HepG2 (cell line): ENCODE results near the gene CCDC192. TPM values are rescaled to one million over a fixed set of nuclear protein-coding genes. Genes with fewer than 3 reads are reported as not detected.
A peak's percentile ranks its signal among the peaks of the same experiment; 100 is the strongest.

ENCODE experiments used
- ATAC-seq: fragments of 200-7000 bp; cut with Tn5 transposase; 3 replicates; pipeline ENCODE4 v1.9.1; 2020; ENCODE audit warnings: mild to moderate bottlenecking, moderate library complexity
- BruUV-seq: library from RNA; stranded (reverse); fragments of 400-500 nt; replicated peaks from 2 replicates; lab custom pipeline; 2021; lab: Mats Ljungman, UMichigan
- CTCF ChIA-PET: fragments of 300-600 bp; formaldehyde crosslinking; extraction: SDS; loops from one replicate; lab custom pipeline; 2021; ENCODE audit warnings: low total read pairs, inconsistent platforms, low intra/inter-chr PET ratio; lab: Yijun Ruan, JAX
- POLR2A ChIA-PET: fragments of 350-600 bp; sonication (Branson Sonifier 250); formaldehyde crosslinking; loops from one replicate; lab custom pipeline; 2020; ENCODE audit warnings: antibody characterized with exemption, inconsistent platforms; lab: Yijun Ruan, JAX
- DNase-seq: peaks from one replicate; pipeline ENCODE4 v3.0.0-alpha.2; 2015; ENCODE audit warnings: low spot score
- FAIRE-seq: peaks from 3 replicates; lab custom pipeline; 2011; peaks lifted over from hg19 to GRCh38; lab: Jason Lieb, UNC
- H2AFZ ChIP-seq: one replicate; pipeline ENCODE4 v1.6.1; 2011; ENCODE audit warnings: low read length, inconsistent platforms
- H3K27ac ChIP-seq: fragments of 300-600 bp; 3 replicates; pipeline ENCODE4 v1.8.0; 2011; ENCODE audit warnings: mixed run types, mild to moderate bottlenecking, mixed read lengths, low read length, inconsistent platforms; ENCODE audit not compliant: insufficient read depth; ENCODE audit errors: extremely low read length
- H3K27me3 ChIP-seq, 2 experiments: fragments of 200-600 bp in 1 of 2; 2 replicates in 1 of 2; 3 replicates in 1 of 2; pipeline versions ENCODE4 v1.6.0 to v1.8.0; 2011; ENCODE audit warnings: low read length in 2 of 2, mild to moderate bottlenecking in 2 of 2, moderate library complexity in 2 of 2, inconsistent platforms in 1 of 2; ENCODE audit not compliant: insufficient read depth in 2 of 2, control insufficient read depth in 1 of 2
- H3K36me3 ChIP-seq, 2 experiments: fragments of 200-600 bp in 1 of 2; replicated peaks in 1 of 2; 2 replicates in 1 of 2; 3 replicates in 1 of 2; pipeline versions ENCODE4 v1.5.1 to v1.8.0; 2011; ENCODE audit warnings: low read length in 2 of 2, inconsistent platforms in 1 of 2; ENCODE audit not compliant: insufficient read depth in 2 of 2, control insufficient read depth in 1 of 2
- H3K4me1 ChIP-seq: 2 replicates; pipeline ENCODE4 v1.5.1; 2012; ENCODE audit warnings: low read length, inconsistent platforms; ENCODE audit not compliant: insufficient read depth
- H3K4me2 ChIP-seq: 2 replicates; pipeline ENCODE4 v1.6.0; 2011; ENCODE audit warnings: low read depth, low read length, inconsistent platforms
- H3K4me3 ChIP-seq, 3 experiments: fragments of 200-600 bp in 1 of 3; sonication (generic), shearing (Covaris generic) in 1 of 3; replicated peaks in 1 of 3; 2 replicates each; pipeline ENCODE4 v1.5.1; 2011 to 2016; ENCODE audit warnings: low read length in 3 of 3, inconsistent platforms in 2 of 3, low read depth in 2 of 3, mild to moderate bottlenecking in 2 of 3, control low read depth in 1 of 3, mixed read lengths in 1 of 3; ENCODE audit not compliant: insufficient read depth in 1 of 3
- H3K79me2 ChIP-seq: one replicate; pipeline ENCODE4 v1.6.1; 2011; ENCODE audit warnings: low read length, inconsistent platforms; ENCODE audit not compliant: insufficient read depth
- H3K9ac ChIP-seq: 2 replicates; pipeline ENCODE4 v1.6.0; 2011; ENCODE audit warnings: mild to moderate bottlenecking, low read depth, low read length, inconsistent platforms; ENCODE audit not compliant: insufficient read depth
- H3K9me3 ChIP-seq: 2 replicates; pipeline ENCODE4 v1.5.1; 2012; ENCODE audit warnings: mild to moderate bottlenecking, low read length
- H4K20me1 ChIP-seq: 2 replicates; pipeline ENCODE4 v1.6.0; 2011; ENCODE audit warnings: inconsistent platforms, mild to moderate bottlenecking, low read length, moderate library complexity; ENCODE audit not compliant: insufficient read depth
- CEBPB ChIP-seq: IDR thresholded peaks from 2 replicates; pipeline ENCODE4 v1.6.1; 2011; ENCODE audit warnings: low read depth, low read length, improper control_type of control experiment, borderline replicate concordance
- CEBPG ChIP-seq: IDR thresholded peaks from 2 replicates; pipeline ENCODE4 v1.6.1; 2016
- YY1 ChIP-seq: IDR thresholded peaks from 2 replicates; pipeline ENCODE4 v1.6.1; 2011; ENCODE audit warnings: low read length, low read depth, moderate library complexity, mild to moderate bottlenecking; ENCODE audit not compliant: insufficient read depth, insufficient replicate concordance
- ZNF124 ChIP-seq: sonication (generic); formaldehyde crosslinking; IDR thresholded peaks from 2 replicates; pipeline ENCODE4 v1.4.0; 2020; ENCODE audit warnings: missing genetic modification reagents
- ZNF225 ChIP-seq: sonication (generic); formaldehyde crosslinking; IDR thresholded peaks from 2 replicates; pipeline ENCODE4 v1.4.0; 2020; ENCODE audit warnings: mild to moderate bottlenecking, missing genetic modification reagents
- ZNF543 ChIP-seq: sonication (generic); formaldehyde crosslinking; IDR thresholded peaks from 2 replicates; pipeline ENCODE4 v1.4.0; 2020; ENCODE audit warnings: mild to moderate bottlenecking, missing genetic modification reagents
- ZNF724P ChIP-seq: sonication (generic); formaldehyde crosslinking; IDR thresholded peaks from 2 replicates; pipeline ENCODE4 v1.8.0; 2022; ENCODE audit warnings: missing genetic modification reagents, borderline replicate concordance
- ZNF788 ChIP-seq: sonication (generic); formaldehyde crosslinking; IDR thresholded peaks from 2 replicates; pipeline ENCODE4 v1.5.0; 2020; ENCODE audit warnings: mild to moderate bottlenecking, missing genetic modification reagents, borderline replicate concordance
- ZNF850 ChIP-seq: sonication (generic); formaldehyde crosslinking; conservative IDR thresholded peaks from 2 replicates; pipeline ENCODE4 v1.9.0; 2021; ENCODE audit warnings: mild to moderate bottlenecking, missing genetic modification reagents
- WGBS: methylation state at CpG from one replicate; pipeline ENCODE4 v1.1.6; 2017; ENCODE audit warnings: low lambda C conversion rate; 5-methylcytosine and 5-hydroxymethylcytosine counted together
- in situ Hi-C: cut with HindIII; loops from 2 replicates; pipeline ENCODE4 v1.10.0; 2017; ENCODE audit warnings: low pct_unique_long_range_greater_than_20kb; ENCODE audit not compliant: extremely low pct_ligation_motif_present
- intact Hi-C: fragments of 100-400 bp; cut with micrococcal nuclease; formaldehyde crosslinking; loops from one replicate; pipeline ENCODE4 v1.10.0; 2022; ENCODE audit not compliant: unreplicated experiment
- polyA plus RNA-seq, 8 experiments: library from polyadenylated mRNA; depleted of rRNA in 3 of 8; stranded (reverse) in 7 of 8; unstranded in 1 of 8; fragments of >200 nt; fragmentation: Illumina TruSeq in 4 of 8; extraction: Trizol in 4 of 8; gene quantifications; 2 replicates each; pipeline versions ENCODE4 v1.2.1 to v1.2.3, GENCODE V29; 2011 to 2016; ENCODE audit warnings: low read depth in 4 of 8, missing spikeins in 1 of 8, mixed read lengths in 1 of 8; ENCODE audit not compliant: insufficient read depth in 1 of 8
- total RNA-seq, 5 experiments: library from RNA; depleted of rRNA; stranded (reverse); fragments of >200 nt; fragmentation: Illumina TruSeq; extraction: Trizol; gene quantifications; 2 replicates each; pipeline ENCODE4 v1.2.3, GENCODE V29; 2016; ENCODE audit warnings: low read depth in 1 of 5
- TF ChIP-seq, protein P1 (sequence below): sonication (generic); formaldehyde crosslinking; IDR thresholded peaks from 2 replicates; pipeline ENCODE4 v1.4.0; 2020; ENCODE audit warnings: low read depth, mild to moderate bottlenecking, missing genetic modification reagents
- TF ChIP-seq, protein P2 (sequence below): sonication (generic); formaldehyde crosslinking; IDR thresholded peaks from 2 replicates; pipeline ENCODE4 v1.8.1; 2022; ENCODE audit warnings: mild to moderate bottlenecking, missing genetic modification reagents
- TF ChIP-seq, protein P3 (sequence below): sonication (generic); formaldehyde crosslinking; IDR thresholded peaks from 2 replicates; pipeline ENCODE4 v1.4.0; 2020; ENCODE audit warnings: mild to moderate bottlenecking, low read depth, missing genetic modification reagents

The CCDC192 gene
- total and polyA plus RNA-seq, 2 of the 13 experiments (the other 11 are each of a cell fraction or from before 2014, with no cell fraction given) = not detected

DNA sequence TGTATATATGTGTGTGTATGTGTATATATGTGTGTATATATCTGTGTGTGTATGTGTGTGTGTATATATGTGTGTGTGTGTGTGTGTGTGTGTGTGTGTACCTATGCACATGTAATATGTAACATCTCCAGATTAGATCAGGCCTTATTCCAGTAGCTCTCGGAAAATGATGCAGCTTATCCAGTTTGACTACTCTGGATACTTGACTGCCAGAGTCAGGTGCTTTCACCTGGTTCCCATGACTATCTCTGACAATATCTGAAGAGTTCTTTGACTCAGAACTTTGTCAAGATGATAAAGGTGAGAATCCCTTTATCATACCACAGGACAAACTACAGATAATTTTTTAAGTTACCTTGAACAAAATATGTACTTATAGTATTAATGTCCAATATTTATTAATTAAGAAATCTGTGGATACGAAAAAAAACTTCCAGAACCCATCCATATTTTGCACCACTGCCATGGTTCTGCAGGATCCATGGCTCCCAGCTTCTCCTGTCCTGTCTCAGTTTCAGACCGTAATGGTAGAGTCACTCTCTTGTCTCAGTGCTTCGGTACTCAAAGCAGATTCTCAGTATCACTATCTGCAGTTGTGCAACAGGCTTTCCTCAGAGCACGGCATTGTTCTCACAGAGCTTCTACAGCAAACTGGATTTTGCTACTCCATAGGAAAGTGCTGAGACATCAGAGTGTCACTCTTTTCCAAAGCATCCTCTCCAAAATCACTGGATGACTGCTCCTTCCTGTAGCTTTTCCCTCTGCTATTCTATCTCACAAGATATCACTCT is 216.0 kb downstream of the CCDC192 start:
- ChIA-PET POLR2A (no interaction called here), CTCF (no interaction called here)
- no peak overlapping the region for H3K4me3 ChIP-seq
- intact Hi-C loops (no loop called here), in situ Hi-C loops (no loop called here)
- 9% methylated on average over 4 of the region's 5 CpGs for WGBS
- H4K20me1 ChIP-seq = no peaks in the 10 kb centered on the region
- no peaks in the 10 kb centered on the region; a peak in 1 of 5 replicates for H3K27me3 ChIP-seq
- no peak overlapping the region for H2AFZ ChIP-seq
- no peak overlapping the region for H3K4me2 ChIP-seq
- H3K9ac ChIP-seq = no peak overlapping the region
- H3K36me3 ChIP-seq = no peaks in the 10 kb centered on the region
- no peaks in the 10 kb centered on the region for H3K9me3 ChIP-seq
- no peak overlapping the region for H3K27ac ChIP-seq
- FAIRE-seq = no peak
- TF ChIP-seq CEBPB (peak; percentile 12; the same call in 1 of the 2 replicates), ZNF225 (CRISPR knock-in tag) (no peak), CEBPG (CRISPR knock-in tag) (0 out of 2 replicates have a peak, but pooled peaks have one; percentile 14)
- no peaks in the 10 kb centered on the region for H3K4me1 ChIP-seq
- no peak for DNase-seq
- no peaks in the 10 kb centered on the region for H3K79me2 ChIP-seq
- BruUV-seq = no TSS peak
- no peak for ATAC-seq

DNA sequence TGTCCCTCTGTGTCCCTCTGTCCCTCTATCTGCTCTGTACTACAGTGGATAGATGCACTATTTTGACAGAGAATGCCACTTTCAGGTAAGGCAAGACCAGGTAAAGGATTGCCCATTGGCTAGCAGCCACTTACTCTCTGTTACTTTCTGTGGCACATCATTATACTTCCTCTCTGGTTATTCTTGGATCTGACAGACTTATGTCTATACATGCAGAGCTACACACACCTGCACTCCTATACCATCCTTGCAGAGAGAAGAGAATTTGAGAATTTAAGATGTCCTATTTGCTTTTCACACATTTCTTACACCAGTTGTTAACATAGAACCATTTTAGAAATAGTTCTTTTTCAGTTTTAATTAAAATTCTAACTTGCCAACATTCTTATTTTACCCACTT is 216.6 kb downstream of the CCDC192 start:
- in situ Hi-C loops (no loop called here), intact Hi-C loops (no loop called here)
- CTCF ChIA-PET = no interaction called here
- ATAC-seq = no peak
- Histone ChIP-seq H3K36me3 (no peaks in the 10 kb centered on the region), H3K9ac (no peak overlapping the region), H3K4me2 (no peak overlapping the region), H3K4me3 (no peak overlapping the region), H3K27ac (no peak overlapping the region), H3K9me3 (no peaks in the 10 kb centered on the region), H3K4me1 (no peaks in the 10 kb centered on the region), H3K79me2 (no peaks in the 10 kb centered on the region), H3K27me3 (no peaks in the 10 kb centered on the region; a peak in 1 of 5 replicates), H2AFZ (no peak overlapping the region), H4K20me1 (no peaks in the 10 kb centered on the region)
- BruUV-seq = no TSS peak
- no peak for DNase-seq
- FAIRE-seq = no peak
- TF ChIP-seq ZNF124 (CRISPR knock-in tag) (no peak), ZNF543 (CRISPR knock-in tag) (no peak), ZNF724P (no peak), ZNF850 (CRISPR knock-in tag) (no peak), ZNF788 (CRISPR knock-in tag) (no peak), YY1 (no peak)
- TF ChIP-seq, protein P1, sequence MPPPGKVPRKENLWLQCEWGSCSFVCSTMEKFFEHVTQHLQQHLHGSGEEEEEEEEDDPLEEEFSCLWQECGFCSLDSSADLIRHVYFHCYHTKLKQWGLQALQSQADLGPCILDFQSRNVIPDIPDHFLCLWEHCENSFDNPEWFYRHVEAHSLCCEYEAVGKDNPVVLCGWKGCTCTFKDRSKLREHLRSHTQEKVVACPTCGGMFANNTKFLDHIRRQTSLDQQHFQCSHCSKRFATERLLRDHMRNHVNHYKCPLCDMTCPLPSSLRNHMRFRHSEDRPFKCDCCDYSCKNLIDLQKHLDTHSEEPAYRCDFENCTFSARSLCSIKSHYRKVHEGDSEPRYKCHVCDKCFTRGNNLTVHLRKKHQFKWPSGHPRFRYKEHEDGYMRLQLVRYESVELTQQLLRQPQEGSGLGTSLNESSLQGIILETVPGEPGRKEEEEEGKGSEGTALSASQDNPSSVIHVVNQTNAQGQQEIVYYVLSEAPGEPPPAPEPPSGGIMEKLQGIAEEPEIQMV (CRISPR knock-in tag) = no peak
- TF ChIP-seq, protein P2, sequence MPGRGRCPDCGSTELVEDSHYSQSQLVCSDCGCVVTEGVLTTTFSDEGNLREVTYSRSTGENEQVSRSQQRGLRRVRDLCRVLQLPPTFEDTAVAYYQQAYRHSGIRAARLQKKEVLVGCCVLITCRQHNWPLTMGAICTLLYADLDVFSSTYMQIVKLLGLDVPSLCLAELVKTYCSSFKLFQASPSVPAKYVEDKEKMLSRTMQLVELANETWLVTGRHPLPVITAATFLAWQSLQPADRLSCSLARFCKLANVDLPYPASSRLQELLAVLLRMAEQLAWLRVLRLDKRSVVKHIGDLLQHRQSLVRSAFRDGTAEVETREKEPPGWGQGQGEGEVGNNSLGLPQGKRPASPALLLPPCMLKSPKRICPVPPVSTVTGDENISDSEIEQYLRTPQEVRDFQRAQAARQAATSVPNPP (CRISPR knock-in tag) = no peak
- TF ChIP-seq, protein P3, sequence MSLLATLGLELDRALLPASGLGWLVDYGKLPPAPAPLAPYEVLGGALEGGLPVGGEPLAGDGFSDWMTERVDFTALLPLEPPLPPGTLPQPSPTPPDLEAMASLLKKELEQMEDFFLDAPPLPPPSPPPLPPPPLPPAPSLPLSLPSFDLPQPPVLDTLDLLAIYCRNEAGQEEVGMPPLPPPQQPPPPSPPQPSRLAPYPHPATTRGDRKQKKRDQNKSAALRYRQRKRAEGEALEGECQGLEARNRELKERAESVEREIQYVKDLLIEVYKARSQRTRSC (CRISPR knock-in tag) = no peak
- POLR2A ChIA-PET = no interaction called here
